Adrenal gland (tissue), 12 donors: ENCODE measurements around the gene MPV17L. TPM values are rescaled to one million over a fixed set of nuclear protein-coding genes. Genes with fewer than 3 reads are reported as not detected.

Experiments used
- DNase-seq, 7 donors: peaks; one replicate each; pipeline ENCODE4 v3.0.0-alpha.2; 2019 to 2020
- H3K27ac ChIP-seq, 5 donors: fragments of 200-600 bp; sonication (generic) in 4 of 5; 1 replicate in 3 of 5; 2 replicates in 2 of 5; pipeline versions ENCODE4 v1.5.1 to v1.8.0; 2016 to 2020; ENCODE audit warnings: mild to moderate bottlenecking in 1 of 5
- H3K27me3 ChIP-seq: fragments of 200-600 bp; 2 replicates; pipeline ENCODE4 v1.8.0; 2021
- H3K36me3 ChIP-seq, 2 donors: fragments of 200-600 bp; replicated peaks in 1 of 2; 1 replicate in 1 of 2; 2 replicates in 1 of 2; pipeline versions ENCODE4 v1.5.1 to v1.8.0; 2018 to 2022
- H3K4me1 ChIP-seq, 2 donors: fragments of 200-600 bp; replicated peaks in 1 of 2; 1 replicate in 1 of 2; 2 replicates in 1 of 2; pipeline versions ENCODE4 v1.5.1 to v1.8.0; 2018 to 2021
- H3K4me3 ChIP-seq, 4 donors: fragments of 200-600 bp; sonication (generic) in 3 of 4; one replicate each; pipeline ENCODE4 v1.5.1; 2016 to 2018
- H3K9me3 ChIP-seq, 3 donors: fragments of 200-600 bp; sonication (generic) in 1 of 3; replicated peaks in 1 of 3; 1 replicate in 2 of 3; 2 replicates in 1 of 3; pipeline versions ENCODE4 v1.5.1 to v1.8.0; 2016 to 2021
- POLR2A ChIP-seq, 2 donors: fragments of 450-650 bp; IDR thresholded peaks; one replicate each; pipeline ENCODE4 v1.6.1; 2017; ENCODE audit warnings: antibody characterized with exemption in 2 of 2, mild to moderate bottlenecking in 2 of 2, moderate library complexity in 1 of 2
- WGBS, 4 donors: extraction: QIAGEN DNeasy Blood & Tissue Kit in 2 of 4; methylation state at CpG; one replicate each; pipeline versions ENCODE4 v1.1.5 to v1.1.7; 2013 to 2017; 5-methylcytosine and 5-hydroxymethylcytosine counted together
- intact Hi-C, 2 donors: fragments of 100-400 bp; cut with DNase I; formaldehyde crosslinking; loops; one replicate each; pipeline versions ENCODE4 v1.14.1 to v1.15.0; 2022 to 2023
- polyA plus RNA-seq, 3 donors: library from polyadenylated mRNA; stranded (reverse); fragments of 200-250 nt in 2 of 3; fragments of 350-450 nt in 1 of 3; fragmentation: Illumina TruSeq in 1 of 3; extraction: RNeasy Lipid Tissue Mini Kit (QIAGEN cat#74804) in 1 of 3; gene quantifications; one replicate each; pipeline ENCODE4 v1.2.3, GENCODE V29; 2013 to 2014
- total RNA-seq, 9 donors: library from RNA; depleted of rRNA in 4 of 9; stranded (reverse); fragments of >200 nt in 4 of 9; fragments of 120-200 nt in 1 of 9; fragmentation: NEBNext Ultra II Directional in 1 of 9; extraction: Animal tissue kit (Norgen Biotek cat#: 25700) in 1 of 9; gene quantifications; one replicate each; pipeline versions ENCODE4 v1.1.0 to v1.2.4, GENCODE V29; 2013 to 2023
- TF ChIP-seq, protein P1 (sequence below), 6 experiments: fragments of 450-650 bp in 4 of 6; fragments of 200-600 bp in 2 of 6; sonication (generic) in 1 of 6; IDR thresholded peaks; 1 replicate in 5 of 6; 2 replicates in 1 of 6; pipeline versions ENCODE4 v1.5.1 to v1.8.0; 2016 to 2021; ENCODE audit warnings: antibody characterized with exemption in 6 of 6, mild to moderate bottlenecking in 2 of 6, moderate library complexity in 1 of 6
- donor health status: healthy with polysubstance abuse.
- donor health status: Bipolar disorder and iron deficiency.
- donor health status: DM: yes; HTN: yes; CAD: no.
- donor health status: DM: no; HTN: no; CAD: no.
- donor health status: DM: no; HTN: no; CAD: no.
- donor health status: DM: yes; HTN: yes; CAD: no.

The MPV17L gene
- total and polyA plus RNA-seq, 12 donors = 2.6 to 19.7 (median 8.3) TPM

GRCh38 chr16:15457400-15457799 lies 61.8 kb downstream of the MPV17L start:
- Histone ChIP-seq H3K27me3 (no peaks in the 10 kb centered on the region), H3K27ac (no peak overlapping the region), H3K36me3 (no peaks in the 10 kb centered on the region), H3K4me3 (no peak overlapping the region), H3K4me1 (no peaks in the 10 kb centered on the region), H3K9me3 (no peaks in the 10 kb centered on the region)
- WGBS, 4 donors = 91 to 94% (median 92%) methylated on average over 3 of the region's 3 CpGs
- no peak for DNase-seq
- TF ChIP-seq POLR2A (IDR thresholded peaks at IDR 0.05) = no peak
- TF ChIP-seq, protein P1, sequence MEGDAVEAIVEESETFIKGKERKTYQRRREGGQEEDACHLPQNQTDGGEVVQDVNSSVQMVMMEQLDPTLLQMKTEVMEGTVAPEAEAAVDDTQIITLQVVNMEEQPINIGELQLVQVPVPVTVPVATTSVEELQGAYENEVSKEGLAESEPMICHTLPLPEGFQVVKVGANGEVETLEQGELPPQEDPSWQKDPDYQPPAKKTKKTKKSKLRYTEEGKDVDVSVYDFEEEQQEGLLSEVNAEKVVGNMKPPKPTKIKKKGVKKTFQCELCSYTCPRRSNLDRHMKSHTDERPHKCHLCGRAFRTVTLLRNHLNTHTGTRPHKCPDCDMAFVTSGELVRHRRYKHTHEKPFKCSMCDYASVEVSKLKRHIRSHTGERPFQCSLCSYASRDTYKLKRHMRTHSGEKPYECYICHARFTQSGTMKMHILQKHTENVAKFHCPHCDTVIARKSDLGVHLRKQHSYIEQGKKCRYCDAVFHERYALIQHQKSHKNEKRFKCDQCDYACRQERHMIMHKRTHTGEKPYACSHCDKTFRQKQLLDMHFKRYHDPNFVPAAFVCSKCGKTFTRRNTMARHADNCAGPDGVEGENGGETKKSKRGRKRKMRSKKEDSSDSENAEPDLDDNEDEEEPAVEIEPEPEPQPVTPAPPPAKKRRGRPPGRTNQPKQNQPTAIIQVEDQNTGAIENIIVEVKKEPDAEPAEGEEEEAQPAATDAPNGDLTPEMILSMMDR (IDR thresholded peaks at IDR 0.05) = no peak
- intact Hi-C loops = no loop called here

DNA sequence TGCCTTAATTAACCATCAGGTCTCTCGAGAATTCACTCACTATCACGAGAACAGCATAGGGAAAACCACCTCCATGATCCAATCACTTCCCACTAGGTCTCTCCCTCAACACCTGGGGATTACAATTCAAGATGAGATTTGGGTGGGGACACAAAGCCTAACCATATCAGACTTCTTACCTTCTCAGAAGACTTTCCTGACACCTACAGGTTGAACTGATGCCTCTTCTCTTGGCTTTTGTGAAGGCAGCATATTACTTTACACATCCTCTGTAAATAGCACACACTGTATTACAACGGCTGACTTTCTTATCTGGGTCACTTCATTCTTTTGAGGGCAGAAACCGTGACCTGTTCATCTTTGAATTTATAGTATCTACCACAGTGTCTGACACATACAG lies 62.4 kb downstream of the MPV17L start:
- H3K27me3 ChIP-seq = no peaks in the 10 kb centered on the region
- WGBS, 4 donors = 60 to 63% (median 61%) methylated on average over 4 of the region's 4 CpGs
- H3K27ac ChIP-seq = no peak overlapping the region
- DNase-seq = no peak
- H3K4me1 ChIP-seq = no peaks in the 10 kb centered on the region
- intact Hi-C loops = no loop called here
- H3K9me3 ChIP-seq = no peaks in the 10 kb centered on the region
- TF ChIP-seq, protein P1 (IDR thresholded peaks at IDR 0.05) = no peak
- no peak for TF ChIP-seq POLR2A (IDR thresholded peaks at IDR 0.05)
- H3K36me3 ChIP-seq = no peaks in the 10 kb centered on the region
- H3K4me3 ChIP-seq = no peak overlapping the region

- WGBS, 4 donors = 85 to 96% (median 93%) methylated on average over 1 of the region's 1 CpG
- intact Hi-C loops = no loop called here
- Histone ChIP-seq H3K27ac (no peak overlapping the region), H3K4me3 (no peak overlapping the region), H3K9me3 (no peaks in the 10 kb centered on the region), H3K27me3 (no peaks in the 10 kb centered on the region), H3K4me1 (no peaks in the 10 kb centered on the region), H3K36me3 (no peaks in the 10 kb centered on the region)
- no peak for DNase-seq
- no peak for TF ChIP-seq POLR2A (IDR thresholded peaks at IDR 0.05)
- TF ChIP-seq, protein P1 (IDR thresholded peaks at IDR 0.05) = no peak
Observed at GRCh38 chr16:15459791-15460190, 64.2 kb downstream of the MPV17L start.

- no peak for DNase-seq
- intact Hi-C loops = no loop called here
- no peaks in the 10 kb centered on the region for H3K36me3 ChIP-seq
- no peak overlapping the region for H3K27ac ChIP-seq
- WGBS, 4 donors = 77 to 88% (median 85%) methylated on average over 3 of the region's 3 CpGs
- H3K4me1 ChIP-seq = no peaks in the 10 kb centered on the region
- no peaks in the 10 kb centered on the region for H3K9me3 ChIP-seq
- TF ChIP-seq POLR2A (IDR thresholded peaks at IDR 0.05) = no peak
- TF ChIP-seq, protein P1 (IDR thresholded peaks at IDR 0.05) = no peak
- no peaks in the 10 kb centered on the region for H3K27me3 ChIP-seq
- no peak overlapping the region for H3K4me3 ChIP-seq
Observed at GRCh38 chr16:15460601-15461000, 65.0 kb downstream of the MPV17L start.
